ENCODE data around the gene AMPD2. TPM values are rescaled to one million over a fixed set of nuclear protein-coding genes. Genes with fewer than 3 reads are reported as not detected.
"Not testable (repeated sequence)": the region's sequence is repeated elsewhere in the genome, so short reads cannot be mapped to it uniquely, and the experiment has no call there.

AMPD2 gene
- total RNA-seq, 1 donor: 59.4 TPM

GRCh38 chr1:109669246-109669948 is 49.8 kb downstream of the AMPD2 start:
- Histone ChIP-seq H3K4me2 (ENCODE audit: insufficient read depth, low read length) (no peak overlapping the region), H3K79me2 (ENCODE audit: insufficient read depth, low read length) (no peaks in the 10 kb centered on the region), H4K20me1 (ENCODE audit: insufficient read depth, low read length) (no peaks in the 10 kb centered on the region), H3K4me1 (ENCODE audit: insufficient read depth, low read length) (peaks cover 6% of the 10 kb centered on the region), H3K27ac (ENCODE audit: low read depth, low read length) (no peak overlapping the region), H3K27me3 (ENCODE audit: insufficient read depth, low read length) (no peaks in the 10 kb centered on the region), H3K9me3 (ENCODE audit: low read depth, low read length) (no peaks in the 10 kb centered on the region), H3K36me3 (ENCODE audit: insufficient read depth, low read length) (peaks cover 4% of the 10 kb centered on the region), H3K4me3 (ENCODE audit: insufficient read depth, low read length) (no peak overlapping the region), H2AFZ (ENCODE audit: low read length) (no peak overlapping the region)
- TF ChIP-seq CTCF (IDR thresholded peaks at IDR 0.05; ENCODE audit: extremely low read depth, low read depth, low read length): no peak
- no peak for DNase-seq (ENCODE audit: insufficient read length, low spot score, missing footprints)

- H3K36me3 ChIP-seq (ENCODE audit: insufficient read depth, low read length); H2AFZ ChIP-seq (ENCODE audit: low read length); H3K4me3 ChIP-seq (ENCODE audit: insufficient read depth, low read length); H3K27me3 ChIP-seq (ENCODE audit: insufficient read depth, low read length); H3K27ac ChIP-seq (ENCODE audit: low read depth, low read length); H4K20me1 ChIP-seq (ENCODE audit: insufficient read depth, low read length); DNase-seq (ENCODE audit: insufficient read length, low spot score, missing footprints); H3K4me2 ChIP-seq (ENCODE audit: insufficient read depth, low read length); H3K79me2 ChIP-seq (ENCODE audit: insufficient read depth, low read length); H3K4me1 ChIP-seq (ENCODE audit: insufficient read depth, low read length); H3K9me3 ChIP-seq (ENCODE audit: low read depth, low read length): not testable (repeated sequence)
These were observed 50.3 kb downstream of the AMPD2 start for GRCh38 chr1:109669949-109670302.

- Histone ChIP-seq H3K27me3 (ENCODE audit: insufficient read depth, low read length) (no peaks in the 10 kb centered on the region), H3K27ac (ENCODE audit: low read depth, low read length) (no peak overlapping the region), H3K4me1 (ENCODE audit: insufficient read depth, low read length) (peaks cover 6% of the 10 kb centered on the region), H3K4me2 (ENCODE audit: insufficient read depth, low read length) (no peak overlapping the region), H3K9me3 (ENCODE audit: low read depth, low read length) (no peaks in the 10 kb centered on the region), H4K20me1 (ENCODE audit: insufficient read depth, low read length) (no peaks in the 10 kb centered on the region), H3K79me2 (ENCODE audit: insufficient read depth, low read length) (no peaks in the 10 kb centered on the region), H2AFZ (ENCODE audit: low read length) (no peak overlapping the region), H3K4me3 (ENCODE audit: insufficient read depth, low read length) (no peak overlapping the region), H3K36me3 (ENCODE audit: insufficient read depth, low read length) (peaks cover 4% of the 10 kb centered on the region)
- no peak for TF ChIP-seq CTCF (IDR thresholded peaks at IDR 0.05; ENCODE audit: extremely low read depth, low read depth, low read length)
- DNase-seq (ENCODE audit: insufficient read length, low spot score, missing footprints): no peak
These were observed 51.4 kb downstream of the AMPD2 start for GRCh38 chr1:109671067-109671466.

DNA sequence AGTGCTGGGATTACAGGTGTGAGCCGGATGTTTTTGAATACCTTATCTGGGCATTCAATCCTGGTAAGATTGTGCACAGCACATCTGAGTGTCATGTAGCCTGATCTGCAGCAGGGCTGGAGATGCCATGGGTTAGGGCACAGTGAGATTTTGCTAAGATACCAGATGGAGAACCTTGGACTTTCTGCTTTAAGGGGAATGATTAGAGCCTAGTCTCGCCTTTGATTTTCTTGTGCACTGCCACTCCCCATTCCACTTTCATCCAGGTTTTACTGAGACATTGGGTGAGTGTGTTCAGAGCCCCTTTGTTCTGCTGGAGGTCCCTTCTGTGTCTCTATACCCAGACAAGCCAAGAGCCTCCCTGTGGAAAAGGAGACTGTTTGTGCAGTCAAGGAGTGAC is 54.2 kb downstream of the AMPD2 start:
- not testable (repeated sequence) for DNase-seq (ENCODE audit: insufficient read length, low spot score, missing footprints); H3K27me3 ChIP-seq (ENCODE audit: insufficient read depth, low read length); H3K79me2 ChIP-seq (ENCODE audit: insufficient read depth, low read length); H3K4me2 ChIP-seq (ENCODE audit: insufficient read depth, low read length); H3K27ac ChIP-seq (ENCODE audit: low read depth, low read length); H3K36me3 ChIP-seq (ENCODE audit: insufficient read depth, low read length); H3K4me1 ChIP-seq (ENCODE audit: insufficient read depth, low read length); H2AFZ ChIP-seq (ENCODE audit: low read length); H3K9me3 ChIP-seq (ENCODE audit: low read depth, low read length); H4K20me1 ChIP-seq (ENCODE audit: insufficient read depth, low read length); H3K4me3 ChIP-seq (ENCODE audit: insufficient read depth, low read length)

GRCh38 chr1:109676683-109677381 is 57.2 kb downstream of the AMPD2 start:
- peak; percentile 66 for DNase-seq (ENCODE audit: insufficient read length, low spot score, missing footprints)
- not testable (repeated sequence) for H3K36me3 ChIP-seq (ENCODE audit: insufficient read depth, low read length); H3K4me2 ChIP-seq (ENCODE audit: insufficient read depth, low read length); H3K79me2 ChIP-seq (ENCODE audit: insufficient read depth, low read length); H3K27ac ChIP-seq (ENCODE audit: low read depth, low read length); H2AFZ ChIP-seq (ENCODE audit: low read length); H3K4me1 ChIP-seq (ENCODE audit: insufficient read depth, low read length); H3K9me3 ChIP-seq (ENCODE audit: low read depth, low read length); H3K27me3 ChIP-seq (ENCODE audit: insufficient read depth, low read length); H3K4me3 ChIP-seq (ENCODE audit: insufficient read depth, low read length); H4K20me1 ChIP-seq (ENCODE audit: insufficient read depth, low read length)
